SK-N-SH (cell line): ENCODE measurements around the gene LRRC37A2.
"Not testable (repeated sequence)": the region's sequence is repeated elsewhere in the genome, so short reads cannot be mapped to it uniquely, and the experiment has no call there.

Source experiments
- CTCF ChIP-seq: fragments of 200-600 bp; sonication (generic); IDR thresholded peaks from 2 replicates; pipeline ENCODE4 v1.6.1; 2017; ENCODE audit warnings: antibody characterized with exemption, mild to moderate bottlenecking, moderate library complexity
- FOSL2 ChIP-seq: IDR thresholded peaks from 2 replicates; pipeline ENCODE4 v1.4.0; 2012; ENCODE audit warnings: low read depth, mild to moderate bottlenecking, moderate library complexity, borderline replicate concordance
- FOXJ3 ChIP-seq: sonication (generic); formaldehyde crosslinking; IDR thresholded peaks from 2 replicates; pipeline ENCODE4 v1.5.1; 2020; ENCODE audit warnings: mild to moderate bottlenecking, missing genetic modification reagents
- MAX ChIP-seq: IDR thresholded peaks from 2 replicates; pipeline ENCODE4 v1.4.0; 2012; ENCODE audit warnings: low read depth
- PBX3 ChIP-seq: IDR thresholded peaks from 2 replicates; pipeline ENCODE4; 2012
- POLR2AphosphoS5 ChIP-seq: IDR thresholded peaks from 2 replicates; pipeline ENCODE4 v1.6.1; 2012; ENCODE audit warnings: low read depth, low read length
- RAD21 ChIP-seq: IDR thresholded peaks from 2 replicates; pipeline ENCODE4 v1.6.1; 2012; ENCODE audit warnings: mild to moderate bottlenecking, low read length
- RCOR1 ChIP-seq: fragments of 150-350 bp; IDR thresholded peaks from 2 replicates; pipeline ENCODE4 v1.6.1; 2017; ENCODE audit warnings: antibody characterized with exemption, low read length
- REST ChIP-seq: IDR thresholded peaks from 2 replicates; pipeline ENCODE4 v1.6.1; 2012; ENCODE audit warnings: mild to moderate bottlenecking, low read depth, low read length, moderate library complexity
- SIN3A ChIP-seq: IDR thresholded peaks from 2 replicates; pipeline ENCODE4 v1.6.1; 2012; ENCODE audit warnings: low read depth, mild to moderate bottlenecking, low read length, moderate library complexity, borderline replicate concordance
- TCF12 ChIP-seq: IDR thresholded peaks from 2 replicates; pipeline ENCODE4 v1.4.0; 2012
- USF1 ChIP-seq: IDR thresholded peaks from 2 replicates; pipeline ENCODE4 v1.4.0; 2012; ENCODE audit warnings: low read depth, borderline replicate concordance
- YY1 ChIP-seq: IDR thresholded peaks from 2 replicates; pipeline ENCODE4 v1.4.0; 2012; ENCODE audit warnings: low read depth, mild to moderate bottlenecking

GRCh38 chr17:46512168-46512567 is at the start of gene LRRC37A2:
- not testable (repeated sequence) for TF ChIP-seq REST; FOXJ3 (CRISPR knock-in tag); FOSL2; CTCF; RAD21; POLR2AphosphoS5; SIN3A; YY1; RCOR1; TCF12; USF1; MAX; PBX3
